G401 (cell line): Measurements from ENCODE around the gene TRIM42. TPM values are rescaled to one million over a fixed set of nuclear protein-coding genes. Genes with fewer than 3 reads are reported as not detected.

Experiments
- DNase-seq: peaks from one replicate; pipeline ENCODE4 v3.0.0-alpha.2; 2015; ENCODE audit warnings: low spot score
- in situ Hi-C: cut with HindIII; loops from 2 replicates; pipeline ENCODE4 v1.10.0; 2016; ENCODE audit warnings: low sequenced_read_pairs, mixed read lengths
- total RNA-seq: library from RNA; depleted of rRNA; stranded (reverse); fragments of >200 nt; shearing (Covaris generic); gene quantifications from 2 replicates; pipeline ENCODE4 v1.2.3, GENCODE V29; 2014

The TRIM42 gene
- total RNA-seq, 1 experiment from 2014 or later = not detected

- no peak for DNase-seq
- in situ Hi-C loops = no loop called here
These were observed 71.0 kb downstream of the TRIM42 start for GRCh38 chr3:140748903-140749302.
